IPS-11a (cell line): ENCODE results near the gene NPW.
A peak's percentile ranks its signal among the peaks of the same experiment; 100 is the strongest.

ENCODE experiments used
- H3K4me3 ChIP-seq: one replicate; pipeline ENCODE4 v1.5.1; 2013; ENCODE audit warnings: low read depth, low read length, control low read depth

Gene NPW

GRCh38 chr16:2034696-2035430, 15.3 kb downstream of the NPW start:
- no peak overlapping the region for H3K4me3 ChIP-seq

DNA sequence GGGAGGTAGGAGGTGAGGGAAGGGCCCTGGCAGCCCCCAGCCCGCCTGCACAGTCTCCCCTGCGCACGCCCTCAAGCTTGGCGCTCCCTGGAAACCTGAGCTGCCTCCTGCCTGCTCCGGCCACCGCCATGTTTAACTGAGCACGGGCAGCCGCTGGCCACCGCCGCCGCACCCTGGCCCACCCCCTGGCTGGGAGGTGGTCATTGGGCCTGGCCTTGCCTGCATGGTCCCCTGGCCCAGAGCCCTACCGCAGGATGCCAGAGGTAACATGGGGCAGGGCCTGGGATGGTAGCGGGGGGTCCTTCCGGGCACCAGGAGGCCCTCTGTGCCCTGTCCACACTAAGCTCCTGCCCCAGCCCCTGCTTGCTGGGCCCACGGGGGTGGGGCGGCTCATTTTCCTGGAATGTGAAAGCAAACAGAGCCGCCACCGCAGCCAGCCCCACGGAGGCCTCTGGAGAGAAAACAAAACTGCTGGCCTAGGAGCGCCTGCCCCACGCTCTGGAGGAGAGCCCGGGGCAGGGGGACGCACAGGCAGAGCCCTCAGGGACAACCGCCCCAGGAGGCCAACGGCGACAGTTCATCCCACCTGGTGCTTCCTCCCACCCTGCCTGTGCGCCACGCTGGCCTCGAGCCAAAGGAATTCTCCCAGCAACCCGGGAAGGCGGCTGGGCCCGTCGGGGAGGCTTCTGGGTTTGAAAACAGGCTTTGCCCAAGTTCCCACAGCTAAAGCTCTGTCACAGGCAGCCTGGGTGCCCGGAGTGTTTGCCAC, 16.0 kb downstream of the NPW start:
- H3K4me3 ChIP-seq, result no peak overlapping the region

- H3K4me3 ChIP-seq, result no peak overlapping the region
These were observed 16.8 kb downstream of the NPW start for GRCh38 chr16:2036200-2036966.

DNA sequence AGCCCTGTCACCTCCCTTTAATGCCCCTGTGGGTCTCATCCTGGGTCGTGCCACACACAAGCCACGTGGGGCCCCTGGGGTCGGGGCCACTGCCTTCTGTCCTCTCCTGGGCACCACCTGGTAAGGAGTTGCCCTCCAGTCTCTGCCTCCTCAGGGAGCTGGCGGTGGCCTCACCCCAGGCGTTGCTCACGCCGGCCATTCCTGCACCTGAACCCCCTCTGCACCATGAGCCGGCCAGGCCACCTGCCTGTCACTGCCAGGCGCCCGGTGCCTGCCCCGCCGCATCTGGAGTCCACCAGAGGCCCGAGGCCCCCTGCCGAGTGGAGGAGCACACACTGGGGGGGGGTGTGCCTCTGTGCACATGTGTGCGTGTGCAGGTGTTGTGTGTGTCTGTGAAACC, 17.5 kb downstream of the NPW start:
- H3K4me3 ChIP-seq, result no peak overlapping the region

- H3K4me3 ChIP-seq, result no peak overlapping the region
These were observed 18.2 kb downstream of the NPW start for GRCh38 chr16:2037647-2038381.

DNA sequence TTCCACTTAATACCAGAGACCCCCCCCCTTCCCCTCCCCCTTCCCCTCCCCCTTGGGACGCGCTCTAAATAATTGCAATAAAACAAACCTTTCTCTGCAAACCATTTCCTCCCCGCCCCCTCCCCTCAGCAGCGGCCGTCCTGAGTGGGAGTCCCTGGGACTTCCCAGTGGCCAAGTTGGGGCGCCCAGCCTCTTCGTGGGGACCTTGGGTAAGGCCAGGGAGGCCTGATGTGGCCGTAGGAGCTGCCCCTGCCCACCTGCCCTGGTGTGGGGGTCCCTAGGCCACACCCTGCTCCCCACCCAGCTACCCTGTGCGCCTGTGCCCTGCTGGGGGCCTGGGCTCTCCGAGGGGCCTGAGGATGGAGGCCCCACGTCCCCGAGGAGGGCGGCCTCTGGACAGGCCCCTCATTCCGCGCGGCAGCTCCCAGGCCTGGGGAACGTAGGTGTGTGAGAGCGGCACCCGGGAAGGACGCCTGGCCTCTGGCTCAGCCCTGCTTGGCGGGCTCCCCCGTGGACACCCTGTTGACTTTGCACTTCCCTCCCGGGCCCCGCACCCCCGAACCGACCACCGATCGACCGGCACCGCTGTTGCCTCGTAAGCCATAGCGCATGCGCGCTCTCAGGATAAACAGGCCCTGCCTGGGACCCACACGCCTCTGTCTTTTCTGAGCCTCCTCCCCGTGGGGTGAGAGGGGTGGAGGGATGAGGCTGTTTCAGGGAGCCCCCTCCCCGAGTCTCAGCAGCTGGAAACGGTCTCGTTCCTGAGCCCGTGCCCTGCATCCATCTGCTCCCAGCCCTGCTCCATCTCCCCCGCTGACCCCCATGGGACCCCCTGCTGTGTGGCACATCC, 19.0 kb downstream of the NPW start:
- H3K4me3 ChIP-seq, result no peak overlapping the region

DNA sequence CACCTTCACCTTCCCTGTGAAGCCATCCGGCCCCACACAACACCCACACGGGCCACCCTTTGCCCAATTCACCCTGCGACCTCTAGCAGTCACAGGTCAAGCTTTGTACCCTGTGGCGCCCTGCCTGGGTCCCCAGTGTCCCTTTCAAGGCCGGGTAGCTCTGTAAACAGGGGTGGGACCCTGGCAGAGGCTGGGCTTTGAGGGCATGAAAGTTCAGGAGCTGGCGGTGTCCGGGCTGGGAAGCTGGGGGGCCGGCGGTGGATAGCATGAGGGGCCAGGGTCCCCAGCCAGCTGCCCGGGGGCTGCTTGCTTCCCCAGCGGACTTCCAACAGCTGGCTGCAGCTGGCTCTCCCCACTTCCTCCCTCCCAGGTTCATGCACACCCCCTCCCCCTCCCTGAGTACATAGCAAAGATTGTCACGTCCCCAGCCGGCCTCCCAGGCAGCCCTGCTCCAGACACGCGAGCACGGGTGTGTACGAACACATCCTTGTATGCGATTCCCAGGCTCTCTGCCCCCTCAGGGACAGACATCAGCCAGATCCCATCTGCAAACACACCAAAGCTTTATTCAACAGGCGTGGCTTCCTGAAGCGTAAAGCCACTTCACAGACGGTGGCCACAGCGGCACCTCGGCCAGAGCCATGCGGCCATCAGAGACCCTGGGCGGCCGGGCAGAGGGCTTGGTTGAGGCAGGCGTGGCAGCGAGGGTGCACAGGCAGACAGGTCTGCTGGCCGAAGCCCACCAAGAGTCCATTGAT, 19.9 kb downstream of the NPW start:
- no peak overlapping the region for H3K4me3 ChIP-seq

- no peak overlapping the region for H3K4me3 ChIP-seq
These were observed 20.6 kb downstream of the NPW start for GRCh38 chr16:2040041-2040786.

DNA sequence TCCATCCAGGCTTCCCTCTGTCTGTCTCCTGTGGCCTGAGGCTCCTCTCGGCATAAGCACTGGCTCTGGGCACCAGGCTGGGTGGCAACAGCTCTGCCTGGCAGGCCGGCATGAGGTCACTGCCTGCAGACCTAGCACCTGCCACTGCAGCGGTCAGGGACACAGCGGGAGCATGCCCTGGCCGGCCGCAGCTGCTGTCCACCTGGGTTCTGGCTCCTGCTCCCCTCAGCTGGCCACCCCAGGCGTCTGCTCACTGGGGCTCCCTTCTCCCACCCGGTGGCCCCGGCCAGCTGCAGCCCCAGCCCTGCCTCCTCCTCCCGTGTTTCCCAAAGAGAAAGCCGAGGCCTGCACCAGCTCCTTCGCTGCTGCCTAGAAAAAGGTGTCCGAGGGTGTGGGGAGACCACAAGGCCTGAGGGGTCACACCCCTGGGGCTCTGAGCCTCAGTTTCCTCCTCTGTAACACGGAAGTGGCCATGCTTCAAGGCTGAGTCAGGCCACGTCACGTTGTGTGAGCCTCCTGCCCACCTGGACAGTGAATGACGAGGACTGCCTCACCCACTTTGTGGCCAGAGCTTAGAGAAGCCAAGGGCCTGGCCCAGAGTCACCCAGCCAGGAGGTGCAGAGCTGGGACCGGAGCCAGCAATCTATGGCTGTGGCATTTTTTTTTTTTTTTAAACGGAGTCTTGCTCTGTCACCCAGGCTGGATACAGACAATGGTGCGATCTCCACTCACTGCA, 21.4 kb downstream of the NPW start:
- no peak overlapping the region for H3K4me3 ChIP-seq

GRCh38 chr16:2042171-2042985, 22.8 kb downstream of the NPW start:
- H3K4me3 ChIP-seq, result no peak overlapping the region

- no peak overlapping the region for H3K4me3 ChIP-seq
These were observed 23.5 kb downstream of the NPW start for GRCh38 chr16:2042986-2043666.

- no peak overlapping the region for H3K4me3 ChIP-seq
These were observed 24.3 kb downstream of the NPW start for GRCh38 chr16:2043667-2044451.

GRCh38 chr16:2044541-2044940, 25.0 kb downstream of the NPW start:
- no peak overlapping the region for H3K4me3 ChIP-seq

DNA sequence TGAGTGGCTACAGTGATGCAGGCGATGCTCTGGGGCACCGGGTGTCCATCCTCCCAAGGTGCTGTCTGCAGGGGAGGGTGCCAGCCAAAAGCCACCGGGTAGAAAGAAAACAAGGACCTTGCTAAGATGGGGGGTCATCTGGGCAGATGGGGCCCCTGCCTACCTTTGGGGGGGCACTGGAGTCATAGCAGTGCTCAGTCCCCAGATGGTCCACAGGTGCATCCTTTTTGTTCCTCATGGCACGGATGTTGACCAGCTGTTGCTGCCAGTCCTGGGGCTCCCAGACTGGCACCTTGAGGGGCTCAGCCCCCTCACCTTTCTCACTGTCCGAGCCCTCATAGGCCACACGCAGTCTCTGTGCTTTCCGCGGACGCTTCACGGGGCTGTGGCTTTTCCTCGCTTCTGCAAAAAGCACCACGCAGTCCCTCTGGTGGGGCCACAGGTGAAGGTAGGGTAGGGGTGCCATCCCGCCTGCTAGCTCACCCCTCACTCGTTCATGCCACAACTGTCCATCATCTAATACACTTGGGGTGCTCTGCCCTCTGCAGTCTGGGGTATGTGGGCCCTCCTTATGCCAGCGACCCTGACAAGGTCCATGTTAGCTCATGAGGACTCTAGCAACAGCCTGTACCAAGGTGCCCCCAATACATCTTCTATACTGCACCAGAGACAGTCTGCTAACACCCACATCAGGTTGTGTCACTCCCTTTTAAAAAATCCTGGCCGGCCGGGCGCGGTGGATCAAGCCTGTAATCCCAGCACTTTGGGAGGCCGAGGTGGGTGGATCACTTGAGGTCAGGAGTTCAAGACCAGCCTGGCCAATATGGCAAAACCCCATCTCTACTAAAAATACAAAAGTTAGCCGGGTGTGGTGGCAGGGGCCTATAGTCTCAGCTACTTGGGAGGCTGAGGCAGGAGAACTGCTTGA, 26.6 kb downstream of the NPW start:
- no peak overlapping the region for H3K4me3 ChIP-seq

- H3K4me3 ChIP-seq, result peak overlapping the region; percentile 83
These were observed 27.3 kb downstream of the NPW start for GRCh38 chr16:2046893-2047329.
